Transverse colon (tissue), 4 donors: ENCODE data around the gene TWIST2. TPM values are rescaled to one million over a fixed set of nuclear protein-coding genes. Genes with fewer than 3 reads are reported as not detected.
A peak's percentile ranks its signal among the peaks of the same experiment; 100 is the strongest.

Experiments used
- DNase-seq: peaks from one replicate; pipeline ENCODE4 v3.0.0-alpha.2; 2019
- H3K27ac ChIP-seq, 4 donors: fragments of 200-600 bp; sonication (generic); 2 replicates each; pipeline ENCODE4 v1.5.1; 2016 to 2018; ENCODE audit warnings: inconsistent platforms in 4 of 4
- H3K27me3 ChIP-seq: fragments of 200-600 bp; sonication (generic); 2 replicates; pipeline ENCODE4 v1.5.1; 2017; ENCODE audit warnings: inconsistent platforms
- H3K36me3 ChIP-seq, 4 donors: fragments of 200-600 bp; sonication (generic); 2 replicates each; pipeline ENCODE4 v1.5.1; 2017 to 2019; ENCODE audit warnings: inconsistent platforms in 4 of 4
- H3K4me1 ChIP-seq, 4 donors: fragments of 200-600 bp; sonication (generic); 2 replicates each; pipeline ENCODE4 v1.5.1; 2017 to 2020; ENCODE audit warnings: inconsistent platforms in 4 of 4
- H3K4me3 ChIP-seq, 4 donors: fragments of 200-600 bp; sonication (generic); 1 replicate in 1 of 4; 2 replicates in 3 of 4; pipeline versions ENCODE4 v1.5.1 to v1.6.1; 2017 to 2019; ENCODE audit warnings: inconsistent platforms in 4 of 4
- H3K9me3 ChIP-seq, 2 donors: fragments of 200-600 bp; sonication (generic); 2 replicates each; pipeline ENCODE4 v1.5.1; 2017 to 2019; ENCODE audit warnings: inconsistent platforms in 2 of 2
- CTCF ChIP-seq, 5 experiments: fragments of 200-600 bp in 3 of 5; fragments of 450-650 bp in 2 of 5; sonication (generic) in 3 of 5; IDR thresholded peaks; 1 replicate in 2 of 5; 2 replicates in 3 of 5; pipeline ENCODE4 v1.5.1; 2016 to 2017; ENCODE audit warnings: antibody characterized with exemption in 5 of 5, inconsistent platforms in 3 of 5, mild to moderate bottlenecking in 2 of 5, moderate library complexity in 1 of 5
- EP300 ChIP-seq: sonication (generic); formaldehyde crosslinking; IDR thresholded peaks from one replicate; pipeline ENCODE4 v1.6.1; 2017; ENCODE audit warnings: antibody characterized with exemption, low read depth
- POLR2A ChIP-seq: fragments of 450-650 bp; IDR thresholded peaks from one replicate; pipeline ENCODE4 v1.6.1; 2016; ENCODE audit warnings: antibody characterized with exemption, mild to moderate bottlenecking, moderate library complexity
- POLR2AphosphoS5 ChIP-seq, 3 donors: sonication (generic); formaldehyde crosslinking; IDR thresholded peaks; one replicate each; pipeline ENCODE4 v1.6.1; 2016; ENCODE audit warnings: antibody characterized with exemption in 3 of 3
- WGBS, 2 donors: methylation state at CpG; one replicate each; pipeline ENCODE4 v1.1.5; 2018; ENCODE audit warnings: low coverage in 1 of 2; 5-methylcytosine and 5-hydroxymethylcytosine counted together
- in situ Hi-C, 4 donors: fragments of 200-750 bp; cut with MboI; loops; one replicate each; pipeline versions ENCODE4 v1.15.0 to v1.15.1; 2017; ENCODE audit warnings: low sequenced_read_pairs in 3 of 4, low pct_ligation_motif_present in 1 of 4, low pct_unique_long_range_greater_than_20kb in 1 of 4
- intact Hi-C: fragments of 100-400 bp; cut with DNase I; formaldehyde crosslinking; loops from one replicate; pipeline ENCODE4 v1.15.1; 2023; ENCODE audit warnings: low total_unique reads
- total RNA-seq, 4 donors: library from RNA; depleted of rRNA; stranded (reverse); fragments of >200 nt; gene quantifications; one replicate each; pipeline ENCODE4 v1.1.0, GENCODE V29; 2016

Gene TWIST2
- total RNA-seq, 4 donors from 2014 or later, result 6.7 to 59.1 (median 16.8) TPM

- TF ChIP-seq POLR2A, result no peak
- TF ChIP-seq POLR2AphosphoS5 (IDR thresholded peaks at IDR 0.05), result no peak
- TF ChIP-seq EP300, result no peak
- TF ChIP-seq CTCF (IDR thresholded peaks at IDR 0.05), result no peak
- Histone ChIP-seq H3K36me3 (no peaks in the 10 kb centered on the region), H3K4me3 (no peak overlapping the region), H3K27ac (peak overlapping the region in 3 of 4 donors; percentile 15 to 71 (median 69)), H3K9me3 (no peaks in the 10 kb centered on the region), H3K27me3 (no peaks in the 10 kb centered on the region), H3K4me1 (peaks cover 11 to 53% (median 14%) of the 10 kb centered on the region in 4 donors)
- DNase-seq, result no peak
- 34 to 72% methylated on average over 4 to 13 of the region's 13 CpGs for WGBS, 2 donors
- intact Hi-C loops, result no loop called here
- in situ Hi-C loops, result no loop called here
Observed at GRCh38 chr2:238894226-238894949, 46.5 kb downstream of the TWIST2 start.

GRCh38 chr2:238894950-238895298 is 47.0 kb downstream of the TWIST2 start:
- no peaks in the 10 kb centered on the region for H3K36me3 ChIP-seq
- no peak for DNase-seq
- H3K9me3 ChIP-seq, result no peaks in the 10 kb centered on the region
- TF ChIP-seq POLR2AphosphoS5 (IDR thresholded peaks at IDR 0.05) (no peak), EP300 (no peak), POLR2A (no peak), CTCF (IDR thresholded peaks at IDR 0.05) (no peak)
- H3K27me3 ChIP-seq, result no peaks in the 10 kb centered on the region
- WGBS, 2 donors, result 40 to 73% methylated on average over 1 to 10 of the region's 10 CpGs
- peaks cover 11 to 53% (median 14%) of the 10 kb centered on the region in 4 donors for H3K4me1 ChIP-seq
- intact Hi-C loops, result no loop called here
- H3K4me3 ChIP-seq, result no peak overlapping the region
- peak overlapping the region; percentile 44 to 71 (median 61) for H3K27ac ChIP-seq
- in situ Hi-C loops, result no loop called here

GRCh38 chr2:238895361-238895882 is 47.5 kb downstream of the TWIST2 start:
- in situ Hi-C loops (no loop called here), intact Hi-C loops (no loop called here)
- H3K27ac ChIP-seq, result peak overlapping the region; percentile 44 to 71 (median 61)
- H3K27me3 ChIP-seq, result no peaks in the 10 kb centered on the region
- no peaks in the 10 kb centered on the region for H3K36me3 ChIP-seq
- peaks cover 11 to 53% (median 14%) of the 10 kb centered on the region in 4 donors for H3K4me1 ChIP-seq
- no peak for TF ChIP-seq POLR2A
- H3K9me3 ChIP-seq, result no peaks in the 10 kb centered on the region
- no peak overlapping the region for H3K4me3 ChIP-seq
- DNase-seq, result no peak
- 65% methylated on average over 20 of the region's 20 CpGs; no CpG with 5 or more reads in 1 of the 2 donors for WGBS, 2 donors

GRCh38 chr2:238895891-238896600 is 48.2 kb downstream of the TWIST2 start:
- peak; percentile 58 for DNase-seq
- TF ChIP-seq CTCF (IDR thresholded peaks at IDR 0.05) (no peak), POLR2AphosphoS5 (IDR thresholded peaks at IDR 0.05) (peak; percentile 20 to 46 (median 29)), POLR2A (no peak), EP300 (no peak)
- peaks cover 11 to 53% (median 14%) of the 10 kb centered on the region in 4 donors for H3K4me1 ChIP-seq
- in situ Hi-C loops (no loop called here), intact Hi-C loops (no loop called here)
- no peaks in the 10 kb centered on the region for H3K9me3 ChIP-seq
- peak overlapping the region; percentile 53 to 71 (median 64) for H3K27ac ChIP-seq
- WGBS, 2 donors, result 34% methylated on average over 21 of the region's 27 CpGs; no CpG with 5 or more reads in 1 of the 2 donors
- no peak overlapping the region for H3K4me3 ChIP-seq
- no peaks in the 10 kb centered on the region for H3K27me3 ChIP-seq
- H3K36me3 ChIP-seq, result no peaks in the 10 kb centered on the region
